Fibroblast of lung (primary cell): ENCODE measurements around the gene TWSG1. TPM values are rescaled to one million over a fixed set of nuclear protein-coding genes. Genes with fewer than 3 reads are reported as not detected.
"Not testable (repeated sequence)": the region's sequence is repeated elsewhere in the genome, so short reads cannot be mapped to it uniquely, and the experiment has no call there.

Experiments used
- DNase-seq, 2 donors: peaks; one replicate each; pipeline versions ENCODE4 v3.0.0 to v3.0.0-alpha.2; 2010; ENCODE audit warnings: low read depth in 2 of 2
- H2AFZ ChIP-seq: 2 replicates; pipeline ENCODE4 v1.5.1; 2012; ENCODE audit warnings: low read length, control low read depth, inconsistent platforms
- H3K27ac ChIP-seq: 2 replicates; pipeline ENCODE4 v1.5.1; 2011; ENCODE audit warnings: low read length, control low read depth; ENCODE audit not compliant: insufficient read depth
- H3K27me3 ChIP-seq: 2 replicates; pipeline ENCODE4 v1.5.1; 2011; ENCODE audit warnings: mild to moderate bottlenecking, low read length; ENCODE audit not compliant: control insufficient read depth, insufficient read depth
- H3K36me3 ChIP-seq: 2 replicates; pipeline ENCODE4 v1.5.1; 2011; ENCODE audit warnings: low read length; ENCODE audit not compliant: control insufficient read depth, insufficient read depth
- H3K4me1 ChIP-seq: 2 replicates; pipeline ENCODE4 v1.5.1; 2011; ENCODE audit warnings: low read length; ENCODE audit not compliant: control insufficient read depth, insufficient read depth; ENCODE audit errors: extremely low read depth
- H3K4me2 ChIP-seq: 2 replicates; pipeline ENCODE4 v1.5.1; 2011; ENCODE audit warnings: low read length, control low read depth; ENCODE audit not compliant: insufficient read depth; ENCODE audit errors: extremely low read depth
- H3K4me3 ChIP-seq, 4 experiments: fragments of 200-600 bp in 1 of 4; sonication (generic) in 1 of 4; replicated peaks in 1 of 4; 2 replicates each; pipeline ENCODE4 v1.5.1; 2011 to 2016; ENCODE audit warnings: low read length in 4 of 4, low read depth in 3 of 4, mild to moderate bottlenecking in 3 of 4, control low read depth in 2 of 4, inconsistent platforms in 1 of 4, mixed read lengths in 1 of 4; ENCODE audit not compliant: insufficient read depth in 1 of 4; ENCODE audit errors: control extremely low read depth in 1 of 4
- H3K79me2 ChIP-seq: 2 replicates; pipeline ENCODE4 v1.5.1; 2012; ENCODE audit warnings: mild to moderate bottlenecking, low read length, inconsistent platforms; ENCODE audit not compliant: control insufficient read depth, insufficient read depth
- H3K9ac ChIP-seq: 2 replicates; pipeline ENCODE4 v1.5.1; 2011; ENCODE audit warnings: mild to moderate bottlenecking, low read length, control low read depth; ENCODE audit not compliant: insufficient read depth
- H3K9me3 ChIP-seq: 2 replicates; pipeline ENCODE4 v1.5.1; 2012; ENCODE audit warnings: low read depth, low read length; ENCODE audit not compliant: control insufficient read depth, insufficient read depth
- H4K20me1 ChIP-seq: 2 replicates; pipeline ENCODE4 v1.5.1; 2011; ENCODE audit warnings: low read length; ENCODE audit not compliant: control insufficient read depth, insufficient read depth; ENCODE audit errors: extremely low read depth
- CTCF ChIP-seq, 2 donors: IDR thresholded peaks in 1 of 2; conservative IDR thresholded peaks in 1 of 2; 1 replicate in 1 of 2; 2 replicates in 1 of 2; pipeline ENCODE4 v1.5.1; 2011 to 2012; ENCODE audit warnings: low read length in 2 of 2, control low read depth in 1 of 2, inconsistent platforms in 1 of 2, low read depth in 1 of 2, mild to moderate bottlenecking in 1 of 2
- EZH2 ChIP-seq: IDR thresholded peaks from 2 replicates; pipeline ENCODE4 v1.5.1; 2012; ENCODE audit warnings: low read length, control low read depth, mild to moderate bottlenecking; ENCODE audit errors: missing control alignments
- polyA plus RNA-seq, 2 donors: library from polyadenylated mRNA; depleted of rRNA in 1 of 2; stranded (reverse) in 1 of 2; unstranded in 1 of 2; fragments of >200 nt; gene quantifications; 2 replicates each; pipeline ENCODE4 v1.2.1, GENCODE V29; 2011 to 2012; ENCODE audit warnings: missing spikeins in 1 of 2
- total RNA-seq: library from RNA; depleted of rRNA; stranded (reverse); fragments of >200 nt; gene quantifications from 2 replicates; pipeline ENCODE4 v1.2.1, GENCODE V29; 2014

Gene TWSG1
- total and polyA plus RNA-seq, 2 donors (not counting 1 experiment from before 2014, with no cell fraction given): 188 to 216 TPM

DNA sequence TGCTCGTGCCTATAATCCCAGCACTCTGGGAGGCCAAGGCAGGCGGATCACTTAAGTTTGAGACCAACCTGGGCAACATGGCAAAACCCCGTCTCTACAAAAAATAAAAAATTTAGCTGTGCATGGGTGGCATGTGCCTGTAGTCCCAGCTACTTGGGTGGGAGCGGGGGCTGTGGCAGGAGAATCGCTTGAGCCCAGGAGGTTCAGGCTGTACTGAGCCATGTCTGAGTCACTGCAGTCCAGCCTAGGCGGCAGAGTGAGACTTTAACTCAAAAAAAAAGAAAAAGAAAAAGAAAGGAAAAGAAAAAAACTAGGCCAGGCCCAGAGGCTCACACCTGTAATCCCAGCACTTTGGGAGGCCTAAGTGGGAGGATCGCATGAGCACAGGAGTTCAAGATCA, 30.8 kb downstream of the TWSG1 start:
- Histone ChIP-seq H3K4me3 (no peak overlapping the region), H3K4me1 (no peaks in the 10 kb centered on the region), H3K79me2 (no peaks in the 10 kb centered on the region), H3K36me3 (peaks cover 3% of the 10 kb centered on the region), H3K9ac (no peak overlapping the region), H4K20me1 (no peaks in the 10 kb centered on the region), H3K27me3 (no peaks in the 10 kb centered on the region), H2AFZ (no peak overlapping the region), H3K27ac (no peak overlapping the region), H3K9me3 (no peaks in the 10 kb centered on the region), H3K4me2 (no peak overlapping the region)
- peak; percentile 13 to 61 for DNase-seq
- TF ChIP-seq EZH2: no peak
- TF ChIP-seq CTCF (conservative IDR thresholded peaks at IDR 0.05 in 1 of 2, IDR thresholded peaks at IDR 0.05 in 1 of 2; ENCODE audit: low read depth in 1 of 2, low read length in 2 of 2): no peak

GRCh38 chr18:9366126-9366714, 31.6 kb downstream of the TWSG1 start:
- no peak overlapping the region for H3K27ac ChIP-seq
- H3K27me3 ChIP-seq: no peaks in the 10 kb centered on the region
- no peaks in the 10 kb centered on the region for H3K9me3 ChIP-seq
- TF ChIP-seq EZH2 (no peak), CTCF (conservative IDR thresholded peaks at IDR 0.05 in 1 of 2, IDR thresholded peaks at IDR 0.05 in 1 of 2; ENCODE audit: low read depth in 1 of 2, low read length in 2 of 2) (peak; percentile 12 to 47)
- H3K79me2 ChIP-seq: no peaks in the 10 kb centered on the region
- DNase-seq: peak; percentile 44 to 64
- H4K20me1 ChIP-seq: no peaks in the 10 kb centered on the region
- no peaks in the 10 kb centered on the region for H3K4me1 ChIP-seq
- H3K36me3 ChIP-seq: peaks cover 3% of the 10 kb centered on the region
- no peak overlapping the region for H3K4me2 ChIP-seq
- no peak overlapping the region for H3K9ac ChIP-seq
- H2AFZ ChIP-seq: no peak overlapping the region
- H3K4me3 ChIP-seq: no peak overlapping the region

GRCh38 chr18:9373254-9373653, 38.7 kb downstream of the TWSG1 start:
- not testable (repeated sequence) for H3K27me3 ChIP-seq, H2AFZ ChIP-seq
- DNase-seq: peak in 1 of 2 donors; percentile 16

More at GRCh38 chr18:9373254-9373653, 38.7 kb downstream of the TWSG1 start:
- not testable (repeated sequence) for H3K4me3 ChIP-seq, H3K36me3 ChIP-seq, H3K4me1 ChIP-seq, H4K20me1 ChIP-seq, H3K27ac ChIP-seq, H3K9ac ChIP-seq, H3K9me3 ChIP-seq, H3K79me2 ChIP-seq, H3K4me2 ChIP-seq
